HFFc6 (cell line): Measurements from ENCODE around the gene USF3. TPM values are rescaled to one million over a fixed set of nuclear protein-coding genes. Genes with fewer than 3 reads are reported as not detected.

Experiments
- DNase-seq: peaks from one replicate; pipeline ENCODE4 v3.0.0-alpha.2; 2018
- H3K27ac Mint-ChIP-seq: 2 replicates; pipeline ENCODE4 v1.8.0; 2020; ENCODE audit warnings: mild to moderate bottlenecking, mixed read lengths
- H3K27me3 Mint-ChIP-seq: 2 replicates; pipeline ENCODE4 v1.8.0; 2021; ENCODE audit warnings: mild to moderate bottlenecking, moderate library complexity, mixed read lengths; ENCODE audit not compliant: insufficient read depth
- H3K36me3 Mint-ChIP-seq: 2 replicates; pipeline ENCODE4 v1.8.0; 2021; ENCODE audit warnings: low read depth, mixed read lengths
- H3K4me1 Mint-ChIP-seq: 2 replicates; pipeline ENCODE4 v1.8.0; 2020; ENCODE audit warnings: low read depth, mixed read lengths
- H3K4me3 Mint-ChIP-seq: 2 replicates; pipeline ENCODE4 v1.8.0; 2020; ENCODE audit warnings: mild to moderate bottlenecking, moderate library complexity, mixed read lengths
- H3K9me3 Mint-ChIP-seq: 2 replicates; pipeline ENCODE4 v1.8.0; 2020; ENCODE audit warnings: mild to moderate bottlenecking, mixed read lengths
- CTCF ChIP-seq: fragments of 200-600 bp; sonication (generic); IDR thresholded peaks from 2 replicates; pipeline ENCODE4 v1.5.0; 2021; ENCODE audit warnings: antibody characterized with exemption, mild to moderate bottlenecking
- total RNA-seq, 6 experiments: library from RNA; stranded (reverse); fragmentation: NEBNext Ultra II Directional; extraction: Animal tissue kit (Norgen Biotek cat#: 25700); gene quantifications; 2 replicates in 1 of 6; 3 replicates in 5 of 6; pipeline ENCODE4 v1.2.3, GENCODE V29; 2021

The USF3 gene
- total RNA-seq, 6 experiments from 2014 or later = 8.5 to 10.7 (median 10.5) TPM

- no peak for DNase-seq
- no peaks in the 10 kb centered on the region for H3K9me3 Mint-ChIP-seq
- H3K27me3 Mint-ChIP-seq = no peaks in the 10 kb centered on the region
- TF ChIP-seq CTCF = no peak
- H3K4me3 Mint-ChIP-seq = no peak overlapping the region
- peaks cover 25% of the 10 kb centered on the region; the same call in 1 of the 2 replicates for H3K36me3 Mint-ChIP-seq
- no peak overlapping the region for H3K27ac Mint-ChIP-seq
- peaks cover 22% of the 10 kb centered on the region for H3K4me1 Mint-ChIP-seq
Observed at GRCh38 chr3:113714702-113715101, 18.3 kb upstream of the USF3 start.

GRCh38 chr3:113712129-113712528 lies 15.7 kb upstream of the USF3 start:
- Mint-ChIP-seq H3K27me3 (no peaks in the 10 kb centered on the region), H3K4me3 (no peak overlapping the region), H3K27ac (no peak overlapping the region)

GRCh38 chr3:113707835-113708234 lies 11.4 kb upstream of the USF3 start:
- no peaks in the 10 kb centered on the region for H3K9me3 Mint-ChIP-seq
- peaks cover 4% of the 10 kb centered on the region; the same call in 1 of the 2 replicates for H3K27me3 Mint-ChIP-seq
- no peak for TF ChIP-seq CTCF
- no peaks in the 10 kb centered on the region for H3K36me3 Mint-ChIP-seq
- no peak for DNase-seq
- no peak overlapping the region for H3K4me3 Mint-ChIP-seq
- H3K27ac Mint-ChIP-seq = no peak overlapping the region
- H3K4me1 Mint-ChIP-seq = peaks cover 7% of the 10 kb centered on the region

More at GRCh38 chr3:113712129-113712528, 15.7 kb upstream of the USF3 start:
- no peak for TF ChIP-seq CTCF
- Mint-ChIP-seq H3K36me3 (peaks cover 12% of the 10 kb centered on the region; the same call in 1 of the 2 replicates), H3K9me3 (no peaks in the 10 kb centered on the region), H3K4me1 (peaks cover 16% of the 10 kb centered on the region)
- DNase-seq = no peak

DNA sequence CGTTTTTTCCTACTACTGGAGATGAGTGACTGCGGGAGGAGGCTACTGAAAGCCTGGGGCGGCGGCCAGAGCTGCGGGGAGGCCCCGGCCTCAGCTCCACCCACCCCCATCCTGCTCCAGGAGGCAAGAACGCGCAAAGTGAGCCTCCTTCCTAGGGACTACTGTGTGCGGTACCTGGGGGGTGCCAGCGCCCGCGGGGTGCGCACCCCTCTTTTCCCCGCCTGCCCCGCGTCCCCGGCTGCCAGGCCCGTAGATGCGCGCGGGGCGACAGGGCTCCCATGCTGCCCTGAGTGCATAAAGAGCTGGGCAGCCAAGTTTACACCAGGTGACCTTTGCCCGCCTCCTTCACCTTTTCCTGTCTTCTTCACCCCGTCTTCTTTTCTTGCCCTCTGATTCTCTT lies 2.5 kb upstream of the USF3 start:
- no peaks in the 10 kb centered on the region; the same call in 1 of the 2 replicates for H3K27me3 Mint-ChIP-seq
- peak overlapping the region; percentile 60; the same call in 1 of the 2 replicates for H3K4me3 Mint-ChIP-seq
- H3K36me3 Mint-ChIP-seq = no peaks in the 10 kb centered on the region
- no peak for DNase-seq
- no peak for TF ChIP-seq CTCF
- H3K9me3 Mint-ChIP-seq = no peaks in the 10 kb centered on the region
- H3K27ac Mint-ChIP-seq = peak overlapping the region; percentile 47; the same call in 1 of the 2 replicates
- H3K4me1 Mint-ChIP-seq = peaks cover 10% of the 10 kb centered on the region

DNA sequence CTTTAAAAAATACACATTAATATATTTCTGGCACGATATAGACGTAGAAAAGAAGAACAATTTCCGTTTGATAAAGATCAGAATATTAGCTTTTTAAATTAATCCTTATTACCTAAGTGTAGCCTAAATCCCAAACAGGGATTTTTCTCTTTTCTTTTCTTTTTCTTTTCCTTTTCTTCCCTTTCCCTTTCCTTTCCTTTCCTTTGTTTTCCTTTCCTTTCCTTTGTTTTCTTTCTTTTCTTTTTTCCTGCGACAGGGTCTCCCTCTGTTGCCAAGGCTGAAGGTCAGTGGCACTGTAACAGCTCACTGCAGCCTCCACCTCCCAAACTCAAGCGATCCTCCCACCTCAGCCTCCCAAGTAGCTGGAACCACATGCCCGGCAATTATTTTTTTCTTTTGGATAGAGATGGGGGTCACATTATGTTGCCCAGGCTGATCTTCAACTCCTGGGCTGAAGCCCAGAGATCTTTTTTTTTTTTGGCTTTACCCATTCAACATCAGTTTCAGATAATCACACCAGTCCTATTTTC lies 1.8 kb upstream of the USF3 start:
- Mint-ChIP-seq H3K27me3 (no peaks in the 10 kb centered on the region; the same call in 1 of the 2 replicates), H3K9me3 (no peaks in the 10 kb centered on the region), H3K36me3 (no peaks in the 10 kb centered on the region), H3K4me3 (no peak overlapping the region), H3K4me1 (peaks cover 10% of the 10 kb centered on the region), H3K27ac (no peak overlapping the region)
- no peak for TF ChIP-seq CTCF
- DNase-seq = no peak
